B cell (primary cell): Measurements from ENCODE around the gene KISS1R. TPM values are rescaled to one million over a fixed set of nuclear protein-coding genes. Genes with fewer than 3 reads are reported as not detected.
A peak's percentile ranks its signal among the peaks of the same experiment; 100 is the strongest.

Source experiments
- ATAC-seq: fragments of 200-7000 bp; cut with Tn5 transposase; one replicate; pipeline ENCODE4 v1.10.0; 2021; ENCODE audit warnings: low read depth, mild to moderate bottlenecking, moderate number of reproducible peaks, moderate library complexity
- CTCF ChIA-PET: fragments of 350-600 bp; sonication (Branson Sonifier 250); formaldehyde crosslinking; loops from one replicate; lab custom pipeline; 2021; ENCODE audit warnings: antibody characterized with exemption, inconsistent platforms; lab: Charles Lee
- POLR2A ChIA-PET: fragments of 350-600 bp; sonication (Branson Sonifier 250); formaldehyde crosslinking; loops from one replicate; lab custom pipeline; 2021; ENCODE audit warnings: antibody characterized with exemption; lab: Charles Lee
- DNase-seq: peaks from one replicate; pipeline ENCODE4 v3.0.0; 2013
- H2AFZ ChIP-seq: 2 replicates; pipeline ENCODE4 v1.6.1; 2012; ENCODE audit warnings: mild to moderate bottlenecking, low read depth, low read length; ENCODE audit not compliant: insufficient read depth, poor library complexity, severe bottlenecking
- H3K27ac ChIP-seq, 2 donors: 1 replicate in 1 of 2; 2 replicates in 1 of 2; pipeline ENCODE4 v1.5.1; 2012 to 2013; ENCODE audit warnings: low read length in 2 of 2, mild to moderate bottlenecking in 2 of 2, moderate library complexity in 1 of 2
- H3K27me3 ChIP-seq, 4 experiments: fragments of 200-600 bp in 1 of 4; sonication (generic) in 1 of 4; replicated peaks in 1 of 4; 1 replicate in 2 of 4; 2 replicates in 2 of 4; pipeline versions ENCODE4 v1.6.1 to v1.7.0; 2013 to 2016; ENCODE audit warnings: low read length in 3 of 4, mild to moderate bottlenecking in 2 of 4, mixed read lengths in 1 of 4, moderate library complexity in 1 of 4; ENCODE audit not compliant: insufficient read depth in 4 of 4, control insufficient read depth in 3 of 4; ENCODE audit errors: control extremely low read depth in 1 of 4
- H3K36me3 ChIP-seq, 2 experiments: replicated peaks in 1 of 2; 1 replicate in 1 of 2; 2 replicates in 1 of 2; pipeline versions ENCODE4 v1.6.1 to v1.7.1; 2013; ENCODE audit warnings: low read length in 1 of 2; ENCODE audit not compliant: insufficient read depth in 2 of 2, control insufficient read depth in 1 of 2; ENCODE audit errors: control extremely low read depth in 1 of 2, extremely low read depth in 1 of 2
- H3K4me1 ChIP-seq, 2 donors: fragments of 200-600 bp in 1 of 2; sonication (generic) in 1 of 2; 1 replicate in 1 of 2; 2 replicates in 1 of 2; pipeline versions ENCODE4 v1.5.1 to v1.6.1; 2013 to 2017; ENCODE audit warnings: low read length in 2 of 2; ENCODE audit not compliant: control insufficient read depth in 2 of 2, insufficient read depth in 2 of 2
- H3K4me2 ChIP-seq: replicated peaks from 2 replicates; pipeline ENCODE3; 2012; ENCODE audit warnings: mild to moderate bottlenecking, low read depth, low read length; ENCODE audit not compliant: poor library complexity, severe bottlenecking
- H3K4me3 ChIP-seq, 5 experiments: fragments of 200-600 bp in 1 of 5; sonication (generic) in 1 of 5; 1 replicate in 3 of 5; 2 replicates in 2 of 5; pipeline versions ENCODE4 v1.5.1 to v1.7.0; 2011 to 2016; ENCODE audit warnings: low read length in 4 of 5, mild to moderate bottlenecking in 4 of 5, low read depth in 2 of 5, control low read depth in 1 of 5, moderate library complexity in 1 of 5; ENCODE audit not compliant: insufficient read depth in 1 of 5; ENCODE audit errors: control extremely low read depth in 1 of 5, extremely low read depth in 1 of 5
- H3K79me2 ChIP-seq: fragments of 200-600 bp; sonication (generic); one replicate; pipeline ENCODE4 v1.6.0; 2016; ENCODE audit warnings: low read length; ENCODE audit not compliant: control insufficient read depth, insufficient read depth
- H3K9ac ChIP-seq: fragments of 200-600 bp; sonication (generic); 2 replicates; pipeline ENCODE4 v1.6.1; 2017; ENCODE audit warnings: mild to moderate bottlenecking, low read length, moderate library complexity
- H3K9me3 ChIP-seq, 3 donors: one replicate each; pipeline versions ENCODE4 v1.6.1 to v1.7.1; 2013; ENCODE audit warnings: low read length in 2 of 3; ENCODE audit not compliant: control insufficient read depth in 2 of 3, insufficient read depth in 1 of 3; ENCODE audit errors: control extremely low read depth in 1 of 3
- H4K20me1 ChIP-seq: 2 replicates; pipeline ENCODE4 v1.6.0; 2012; ENCODE audit warnings: mild to moderate bottlenecking, low read length; ENCODE audit not compliant: insufficient read depth, control insufficient read depth, poor library complexity, severe bottlenecking
- H3K27ac Mint-ChIP-seq: one replicate; pipeline ENCODE4 v1.8.0; 2021; ENCODE audit warnings: mixed read lengths
- H3K27me3 Mint-ChIP-seq: one replicate; pipeline ENCODE4 v1.8.0; 2021; ENCODE audit warnings: mixed read lengths
- H3K4me1 Mint-ChIP-seq: one replicate; pipeline ENCODE4 v1.8.0; 2021; ENCODE audit warnings: mixed read lengths
- H3K4me3 Mint-ChIP-seq: one replicate; pipeline ENCODE4 v1.8.0; 2021; ENCODE audit warnings: mixed read lengths
- H3K9me3 Mint-ChIP-seq: one replicate; pipeline ENCODE4 v1.8.0; 2022; ENCODE audit warnings: mixed read lengths; ENCODE audit not compliant: insufficient read depth
- EZH2 ChIP-seq: IDR thresholded peaks from 2 replicates; pipeline ENCODE4 v1.6.1; 2012; ENCODE audit warnings: borderline replicate concordance, low read depth, mild to moderate bottlenecking, moderate library complexity, low read length; ENCODE audit not compliant: insufficient read depth, poor library complexity, severe bottlenecking
- WGBS: methylation state at CpG from one replicate; pipeline ENCODE4 v1.1.5; 2013; ENCODE audit warnings: missing lambda C conversion rate; ENCODE audit not compliant: insufficient coverage; 5-methylcytosine and 5-hydroxymethylcytosine counted together
- intact Hi-C: fragments of 100-400 bp; cut with micrococcal nuclease; formaldehyde crosslinking; loops from one replicate; pipeline ENCODE4 v1.10.0; 2022
- polyA plus RNA-seq: library from polyadenylated mRNA; depleted of rRNA; stranded (reverse); fragments of >200 nt; gene quantifications from 2 replicates; pipeline ENCODE4 v1.2.3, GENCODE V29; 2012
- total RNA-seq, 2 donors: library from RNA; stranded (reverse); fragments of 120-200 nt in 1 of 2; gene quantifications; 1 replicate in 1 of 2; 2 replicates in 1 of 2; pipeline versions ENCODE4 v1.2.3 to v1.2.4, GENCODE V29; 2013 to 2022
- TF ChIP-seq, protein P1 (sequence below): fragments of 200-600 bp; IDR thresholded peaks from one replicate; pipeline ENCODE4 v1.8.0; 2022; ENCODE audit warnings: antibody characterized with exemption, mild to moderate bottlenecking

The KISS1R gene
- total and polyA plus RNA-seq, 2 donors (not counting 1 experiment from before 2014, with no cell fraction given): 0.79 to 1.3 TPM

DNA sequence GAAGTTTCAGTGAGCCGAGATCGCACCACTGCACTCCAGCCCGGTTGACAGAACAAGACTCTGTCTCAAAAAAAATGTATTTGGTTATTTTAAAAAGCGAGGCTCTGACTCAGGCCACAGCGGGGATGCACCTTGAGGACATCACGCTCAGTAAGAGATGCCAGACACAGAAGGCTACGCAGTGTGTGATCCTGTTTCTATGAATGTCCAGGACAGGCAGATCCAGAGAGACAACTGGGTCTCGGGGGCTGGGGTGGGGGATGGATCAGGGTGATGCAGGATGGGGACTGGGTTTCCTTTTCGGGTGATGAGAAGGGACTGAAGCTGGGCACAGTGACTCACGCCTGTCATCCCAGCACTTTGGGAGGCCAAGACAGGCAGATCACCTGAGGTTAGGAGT, 29.5 kb upstream of the KISS1R start:
- WGBS: 99% methylated on average over 8 of the region's 10 CpGs
- no peak overlapping the region for H3K4me3 Mint-ChIP-seq

DNA sequence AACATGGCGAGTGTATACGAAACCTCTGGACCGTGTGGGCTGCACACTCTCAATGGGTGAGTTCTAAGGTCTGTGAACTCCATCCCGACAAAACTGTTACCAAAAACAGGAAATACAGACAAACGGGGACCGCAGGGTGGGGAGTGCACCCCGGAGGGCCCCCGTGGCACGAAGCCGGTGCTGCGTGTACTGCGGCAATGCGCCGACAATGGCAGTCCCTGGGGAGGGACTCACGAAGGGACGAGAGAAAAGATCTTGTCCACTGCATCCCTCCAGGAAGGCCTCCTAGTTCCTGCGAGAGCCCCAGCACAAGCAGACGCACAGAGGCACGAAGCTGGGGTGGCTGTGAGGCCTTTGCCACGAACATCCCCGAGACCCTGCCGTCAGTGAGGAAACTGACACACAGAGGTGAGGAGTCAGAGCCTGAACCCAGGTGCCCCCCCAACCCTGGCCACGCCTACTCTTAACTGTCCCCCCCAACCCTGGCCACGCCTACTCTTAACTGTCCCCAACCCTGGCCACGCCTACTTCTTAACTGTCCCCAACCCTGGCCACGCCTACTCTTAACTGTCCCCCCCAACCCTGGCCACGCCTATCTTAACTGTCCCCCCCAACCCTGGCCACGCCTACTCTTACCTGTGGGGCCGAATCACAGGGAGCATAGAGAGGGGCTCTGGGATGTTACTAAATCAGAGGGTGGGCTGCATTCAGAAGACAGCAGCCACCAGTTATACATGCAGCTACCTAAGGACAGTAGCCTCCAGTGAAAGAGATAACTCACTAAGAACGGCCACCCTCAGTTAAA, 28.4 kb upstream of the KISS1R start:
- H3K4me2 ChIP-seq: peak overlapping the region; percentile 35
- no peak overlapping the region for H3K4me3 Mint-ChIP-seq
- H2AFZ ChIP-seq: no peak overlapping the region
- peaks cover 52% of the 10 kb centered on the region for H3K79me2 ChIP-seq
- no peaks in the 10 kb centered on the region for H3K27me3 ChIP-seq
- peak; percentile 75 for DNase-seq
- peaks cover 0 to 50% of the 10 kb centered on the region in 2 experiments for H3K36me3 ChIP-seq
- H3K4me3 ChIP-seq: peak overlapping the region in 1 of 5 experiments; percentile 21
- peak overlapping the region in 1 of 2 donors; percentile 48 for H3K27ac ChIP-seq
- H3K9ac ChIP-seq: no peak overlapping the region
- 93% methylated on average over 26 of the region's 30 CpGs for WGBS
- H3K4me1 Mint-ChIP-seq: peaks cover 14% of the 10 kb centered on the region
- no peak for TF ChIP-seq EZH2
- TF ChIP-seq, protein P1, sequence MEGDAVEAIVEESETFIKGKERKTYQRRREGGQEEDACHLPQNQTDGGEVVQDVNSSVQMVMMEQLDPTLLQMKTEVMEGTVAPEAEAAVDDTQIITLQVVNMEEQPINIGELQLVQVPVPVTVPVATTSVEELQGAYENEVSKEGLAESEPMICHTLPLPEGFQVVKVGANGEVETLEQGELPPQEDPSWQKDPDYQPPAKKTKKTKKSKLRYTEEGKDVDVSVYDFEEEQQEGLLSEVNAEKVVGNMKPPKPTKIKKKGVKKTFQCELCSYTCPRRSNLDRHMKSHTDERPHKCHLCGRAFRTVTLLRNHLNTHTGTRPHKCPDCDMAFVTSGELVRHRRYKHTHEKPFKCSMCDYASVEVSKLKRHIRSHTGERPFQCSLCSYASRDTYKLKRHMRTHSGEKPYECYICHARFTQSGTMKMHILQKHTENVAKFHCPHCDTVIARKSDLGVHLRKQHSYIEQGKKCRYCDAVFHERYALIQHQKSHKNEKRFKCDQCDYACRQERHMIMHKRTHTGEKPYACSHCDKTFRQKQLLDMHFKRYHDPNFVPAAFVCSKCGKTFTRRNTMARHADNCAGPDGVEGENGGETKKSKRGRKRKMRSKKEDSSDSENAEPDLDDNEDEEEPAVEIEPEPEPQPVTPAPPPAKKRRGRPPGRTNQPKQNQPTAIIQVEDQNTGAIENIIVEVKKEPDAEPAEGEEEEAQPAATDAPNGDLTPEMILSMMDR: no peak
- H3K27ac Mint-ChIP-seq: no peak overlapping the region
- peaks cover 34% of the 10 kb centered on the region for H4K20me1 ChIP-seq
- peaks cover 5 to 37% of the 10 kb centered on the region in 2 donors for H3K4me1 ChIP-seq
- H3K9me3 ChIP-seq: no peaks in the 10 kb centered on the region
- H3K27me3 Mint-ChIP-seq: no peaks in the 10 kb centered on the region
- H3K9me3 Mint-ChIP-seq: no peaks in the 10 kb centered on the region
- ChIA-PET CTCF (no interaction called here), POLR2A (interaction anchor here (1.3 kb wide), 1 partner anchor 21 kb away, joined by 3 read pairs; no protein-coding TSS in a partner anchor)
- intact Hi-C loops: no loop called here
- ATAC-seq: no peak

More for the DNA sequence above, 29.5 kb upstream of the KISS1R start:
- Histone ChIP-seq H4K20me1 (peaks cover 35% of the 10 kb centered on the region), H3K4me3 (no peak overlapping the region), H3K36me3 (peaks cover 0 to 58% of the 10 kb centered on the region in 2 experiments), H2AFZ (no peak overlapping the region), H3K4me2 (no peak overlapping the region), H3K27ac (no peak overlapping the region), H3K27me3 (no peaks in the 10 kb centered on the region), H3K4me1 (peaks cover 5 to 32% of the 10 kb centered on the region in 2 donors), H3K9me3 (no peaks in the 10 kb centered on the region), H3K9ac (no peak overlapping the region), H3K79me2 (peaks cover 58% of the 10 kb centered on the region)
- H3K4me1 Mint-ChIP-seq: peaks cover 8% of the 10 kb centered on the region
- ChIA-PET POLR2A (no interaction called here), CTCF (no interaction called here)
- DNase-seq (no peak), ATAC-seq (no peak)
- H3K27ac Mint-ChIP-seq: no peak overlapping the region
- no peaks in the 10 kb centered on the region for H3K27me3 Mint-ChIP-seq
- intact Hi-C loops: no loop called here
- H3K9me3 Mint-ChIP-seq: no peaks in the 10 kb centered on the region
- TF ChIP-seq, protein P1: no peak
- TF ChIP-seq EZH2: no peak
